HG03469 (cell line): ENCODE results near the gene GCNT1.
"Not testable (repeated sequence)": the region's sequence is repeated elsewhere in the genome, so short reads cannot be mapped to it uniquely, and the experiment has no call there.

ENCODE experiments used
- ATAC-seq: cut with Tn5 transposase; IDR thresholded peaks from one replicate; pipeline ENCODE4 v1.9.1; 2021; ENCODE audit warnings: mild to moderate bottlenecking, moderate library complexity, moderate number of reproducible peaks; ENCODE audit not compliant: unreplicated experiment

GCNT1 gene

GRCh38 chr9:76479337-76479736, 20.4 kb downstream of the GCNT1 start:
- not testable (repeated sequence) for ATAC-seq

DNA sequence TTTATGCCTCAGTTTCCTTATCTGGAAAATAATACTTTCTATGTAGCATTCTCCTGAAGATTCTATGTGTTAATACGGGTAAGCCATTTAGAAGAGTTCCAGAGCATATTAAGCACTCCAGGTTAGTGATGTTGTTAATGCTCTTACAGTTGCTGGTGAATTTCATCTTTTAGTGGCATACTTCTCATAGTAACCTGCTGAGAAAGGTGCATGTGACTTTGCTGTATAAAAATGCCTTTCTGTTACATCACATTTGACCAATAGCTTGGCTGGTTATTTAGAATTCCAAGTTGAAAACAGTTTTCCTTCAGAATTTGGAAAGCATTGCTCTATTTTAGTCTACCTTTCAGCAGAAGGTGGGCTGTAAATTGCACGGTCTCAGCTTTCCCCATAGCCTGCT, 27.2 kb downstream of the GCNT1 start:
- ATAC-seq = no peak

DNA sequence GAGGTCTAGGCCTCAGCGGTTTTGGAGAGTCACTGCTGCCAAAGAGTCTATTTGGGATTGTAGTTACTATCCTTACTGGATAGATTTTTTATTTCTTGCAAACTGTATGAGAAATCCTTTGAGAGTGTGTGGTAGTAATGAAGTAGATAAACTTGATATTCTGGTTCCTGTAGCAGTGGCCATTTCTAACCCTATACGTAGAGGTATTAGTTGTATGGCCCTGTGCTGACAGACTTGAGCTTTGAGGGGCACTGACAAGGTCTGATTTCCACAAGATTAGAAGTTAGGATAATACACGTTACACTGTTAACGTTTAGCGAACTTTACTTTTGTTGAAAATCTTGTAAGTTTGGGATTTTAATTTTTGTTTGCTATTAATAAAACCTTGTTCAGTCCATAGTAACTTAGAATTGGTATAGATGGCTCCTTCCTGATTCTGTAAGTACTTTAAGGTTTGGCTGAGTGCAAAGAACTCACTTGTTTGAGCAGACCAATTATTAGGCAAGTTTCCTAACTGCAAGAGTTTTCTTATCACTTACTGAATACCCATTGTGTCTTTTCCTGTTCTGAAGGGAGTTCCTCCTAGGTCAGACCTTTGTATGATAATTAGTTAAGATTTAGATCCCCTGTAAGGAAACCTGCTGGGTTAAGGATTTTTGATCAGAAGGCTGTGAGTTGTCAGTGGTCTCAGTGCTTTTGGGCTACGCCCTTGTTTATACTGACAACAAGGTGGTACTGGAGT, 31.4 kb downstream of the GCNT1 start:
- ATAC-seq = no peak

- not testable (repeated sequence) for ATAC-seq
These were observed 32.1 kb downstream of the GCNT1 start for GRCh38 chr9:76491056-76491455.

DNA sequence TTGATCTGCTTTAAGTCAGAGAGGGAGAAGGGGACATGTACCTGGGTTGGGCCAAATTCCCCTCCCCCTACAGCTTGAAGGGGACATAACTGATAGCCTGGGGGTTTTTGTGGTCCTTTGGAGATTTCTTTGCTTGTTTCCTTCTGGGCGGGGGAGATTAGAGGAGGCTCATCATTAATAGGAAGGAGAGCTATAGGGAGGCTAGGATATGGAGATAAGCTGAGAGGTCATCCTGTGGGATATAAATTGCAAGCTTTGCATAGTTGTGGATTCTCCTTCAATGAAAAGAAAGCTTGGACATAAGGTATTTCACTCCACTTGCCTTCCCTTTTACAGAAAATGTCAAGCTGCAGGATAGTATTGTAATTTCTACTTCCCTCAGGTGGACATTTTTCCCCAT, 34.5 kb downstream of the GCNT1 start:
- ATAC-seq = not testable (repeated sequence)

DNA sequence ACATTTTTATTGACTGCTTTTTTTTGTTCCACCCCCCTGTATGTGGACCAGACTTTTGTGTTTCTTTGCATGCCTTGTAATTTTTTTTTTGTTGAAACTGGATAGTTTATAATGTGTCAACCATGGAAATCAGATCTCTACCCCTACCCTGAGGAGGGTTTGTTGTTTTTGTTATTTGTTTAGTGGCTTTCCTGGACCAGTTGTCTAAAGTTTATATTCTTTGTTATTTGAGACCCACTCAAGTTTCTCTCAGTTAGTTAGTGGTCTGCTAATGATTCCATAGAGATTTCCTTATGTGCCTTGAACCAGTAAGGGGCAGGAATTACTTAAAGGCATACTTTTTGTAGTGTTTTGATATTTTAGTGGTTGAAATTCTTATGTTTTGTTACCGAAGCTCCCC, 41.1 kb downstream of the GCNT1 start:
- no peak for ATAC-seq

DNA sequence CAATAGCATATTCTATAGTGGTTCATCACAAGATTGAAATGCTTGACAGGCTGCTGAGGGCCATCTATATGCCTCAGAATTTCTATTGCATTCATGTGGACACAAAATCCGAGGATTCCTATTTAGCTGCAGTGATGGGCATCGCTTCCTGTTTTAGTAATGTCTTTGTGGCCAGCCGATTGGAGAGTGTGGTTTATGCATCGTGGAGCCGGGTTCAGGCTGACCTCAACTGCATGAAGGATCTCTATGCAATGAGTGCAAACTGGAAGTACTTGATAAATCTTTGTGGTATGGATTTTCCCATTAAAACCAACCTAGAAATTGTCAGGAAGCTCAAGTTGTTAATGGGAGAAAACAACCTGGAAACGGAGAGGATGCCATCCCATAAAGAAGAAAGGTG, 43.8 kb downstream of the GCNT1 start:
- ATAC-seq = no peak

GRCh38 chr9:76510041-76510440, 51.1 kb downstream of the GCNT1 start:
- no peak for ATAC-seq

GRCh38 chr9:76510446-76510845, 51.5 kb downstream of the GCNT1 start:
- no peak for ATAC-seq

DNA sequence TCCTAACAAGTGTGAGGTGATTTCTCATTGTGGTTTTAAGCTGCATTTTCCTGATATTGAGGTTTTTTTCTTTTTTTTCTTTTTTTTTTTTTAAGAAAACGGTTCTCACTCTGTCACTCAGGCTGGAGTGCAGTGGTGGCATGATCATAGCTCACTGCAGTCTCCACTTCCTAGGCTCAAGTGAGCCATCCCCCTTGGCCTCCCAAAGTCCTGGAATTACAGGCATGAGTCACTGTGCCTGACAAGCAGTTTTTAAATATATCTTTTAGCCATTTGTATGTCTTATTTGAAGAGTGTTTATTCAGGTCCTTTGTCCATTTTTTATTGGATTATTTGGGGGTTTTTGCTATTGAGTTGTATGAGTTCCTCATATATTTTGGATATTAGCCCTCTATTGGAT, 53.8 kb downstream of the GCNT1 start:
- no peak for ATAC-seq

GRCh38 chr9:76516350-76516749, 57.4 kb downstream of the GCNT1 start:
- peak; percentile 34 for ATAC-seq

- no peak for ATAC-seq
These were observed 57.9 kb downstream of the GCNT1 start for GRCh38 chr9:76516871-76517270.

- no peak for ATAC-seq
These were observed 60.3 kb downstream of the GCNT1 start for GRCh38 chr9:76519075-76519835.

- no peak for ATAC-seq
These were observed 62.3 kb downstream of the GCNT1 start for GRCh38 chr9:76521244-76521681.

- no peak for ATAC-seq
These were observed 62.9 kb downstream of the GCNT1 start for GRCh38 chr9:76521906-76522305.

GRCh38 chr9:76523617-76524200, 64.7 kb downstream of the GCNT1 start:
- ATAC-seq = not testable (repeated sequence)

DNA sequence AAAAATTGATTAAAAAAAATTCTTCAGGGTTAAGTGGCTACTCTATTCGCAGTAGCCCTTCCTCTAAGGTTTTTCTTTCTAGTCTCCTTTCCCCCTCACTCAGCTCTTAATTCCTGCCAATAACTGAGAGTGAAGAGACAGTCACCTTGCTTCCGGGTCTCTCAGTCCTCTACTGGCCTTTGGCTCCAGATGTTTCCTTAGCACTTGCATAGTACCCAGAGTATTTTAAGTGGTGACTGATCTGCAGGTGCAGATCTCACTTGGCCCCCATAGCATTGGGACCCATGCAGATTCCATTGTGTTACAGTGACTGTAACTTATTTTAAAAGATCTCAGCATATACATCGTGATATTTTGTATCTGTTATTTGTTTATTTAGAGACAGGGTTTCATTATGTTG, 66.2 kb downstream of the GCNT1 start:
- no peak for ATAC-seq

- ATAC-seq = no peak
These were observed 67.0 kb downstream of the GCNT1 start for GRCh38 chr9:76526026-76526425.

DNA sequence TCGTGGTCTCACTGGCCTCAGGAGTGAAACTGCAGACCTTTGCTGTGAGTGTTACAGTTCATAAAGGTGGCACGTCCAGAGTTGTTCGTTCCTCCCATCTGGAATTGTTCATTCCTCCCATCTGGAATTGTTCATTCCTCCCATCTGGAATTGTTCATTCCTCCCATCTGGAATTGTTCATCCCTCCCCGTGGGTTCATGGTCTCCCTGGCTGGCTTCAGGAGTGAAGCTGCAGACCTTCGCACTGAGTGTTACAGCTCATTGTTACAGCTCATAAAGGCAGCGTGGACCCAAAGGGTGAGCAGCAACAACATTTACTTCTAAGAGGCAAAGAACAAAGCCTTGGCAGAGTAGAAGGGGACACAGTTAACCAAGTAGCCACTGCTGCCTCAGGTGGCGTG, 69.1 kb downstream of the GCNT1 start:
- ATAC-seq = no peak

- no peak for ATAC-seq
These were observed 69.7 kb downstream of the GCNT1 start for GRCh38 chr9:76528642-76529190.

DNA sequence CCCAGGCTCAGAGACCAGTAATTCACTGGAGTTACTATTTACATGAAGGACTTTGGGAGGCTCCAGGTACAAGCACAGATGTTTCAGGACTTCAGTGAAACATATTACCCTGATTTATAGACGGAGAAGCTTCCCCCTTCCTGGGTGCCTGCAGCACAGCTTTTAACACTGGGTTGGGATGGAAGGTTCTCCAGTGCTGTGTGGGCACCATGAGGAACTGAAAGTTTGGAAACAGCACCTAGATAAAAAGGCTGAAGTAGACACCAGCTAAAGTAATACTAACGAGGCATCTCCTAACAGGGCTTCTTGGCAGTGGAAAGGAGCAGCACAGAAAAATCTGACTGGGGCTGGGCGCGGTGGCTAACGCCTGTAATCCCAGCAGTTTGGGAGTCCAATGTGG, 70.7 kb downstream of the GCNT1 start:
- ATAC-seq = no peak
